Ascending aorta (tissue), 2 donors: ENCODE data around the gene FAM98A. TPM values are rescaled to one million over a fixed set of nuclear protein-coding genes. Genes with fewer than 3 reads are reported as not detected.
A peak's percentile ranks its signal among the peaks of the same experiment; 100 is the strongest.

ENCODE experiments used
- DNase-seq, 2 donors: peaks; one replicate each; pipeline ENCODE4 v3.0.0-alpha.2; 2019; ENCODE audit warnings: low spot score in 2 of 2
- H3K27ac ChIP-seq, 2 donors: fragments of 200-600 bp; sonication (generic); one replicate each; pipeline ENCODE4 v1.5.1; 2016 to 2017; ENCODE audit warnings: mild to moderate bottlenecking in 1 of 2
- H3K27me3 ChIP-seq: fragments of 200-600 bp; sonication (generic); one replicate; pipeline ENCODE4 v1.5.1; 2017
- H3K36me3 ChIP-seq, 2 donors: fragments of 200-600 bp; sonication (generic); one replicate each; pipeline ENCODE4 v1.5.1; 2016
- H3K4me1 ChIP-seq, 2 donors: fragments of 200-600 bp; sonication (generic); one replicate each; pipeline ENCODE4 v1.5.1; 2016 to 2017; ENCODE audit warnings: mild to moderate bottlenecking in 1 of 2
- H3K4me3 ChIP-seq, 2 donors: fragments of 200-600 bp; sonication (generic); one replicate each; pipeline ENCODE4 v1.5.1; 2016 to 2017; ENCODE audit warnings: mild to moderate bottlenecking in 1 of 2
- H3K9me3 ChIP-seq, 2 donors: fragments of 200-600 bp; sonication (generic); one replicate each; pipeline ENCODE4 v1.5.1; 2016
- CTCF ChIP-seq, 3 experiments: fragments of 200-600 bp in 2 of 3; fragments of 450-650 bp in 1 of 3; sonication (generic) in 2 of 3; IDR thresholded peaks; one replicate each; pipeline ENCODE4 v1.5.1; 2016 to 2019; ENCODE audit warnings: antibody characterized with exemption in 3 of 3, mild to moderate bottlenecking in 1 of 3, moderate library complexity in 1 of 3
- intact Hi-C: fragments of 100-400 bp; cut with DNase I; formaldehyde crosslinking; loops from one replicate; pipeline ENCODE4 v1.15.1; 2023
- total RNA-seq: library from RNA; depleted of rRNA; stranded (reverse); fragments of >200 nt; gene quantifications from one replicate; pipeline ENCODE4 v1.1.0, GENCODE V29; 2016

Gene FAM98A
- total RNA-seq, 1 donor from 2014 or later, result 34.8 TPM

GRCh38 chr2:33586766-33587165 lies 12.3 kb downstream of the FAM98A start:
- no peak for TF ChIP-seq CTCF (IDR thresholded peaks at IDR 0.05)
- no peak overlapping the region for H3K27ac ChIP-seq

GRCh38 chr2:33583194-33583938 lies 15.7 kb downstream of the FAM98A start:
- Histone ChIP-seq H3K36me3 (peaks cover 29 to 38% of the 10 kb centered on the region in 2 donors), H3K4me3 (no peak overlapping the region), H3K27ac (no peak overlapping the region), H3K27me3 (no peaks in the 10 kb centered on the region), H3K9me3 (no peaks in the 10 kb centered on the region), H3K4me1 (no peaks in the 10 kb centered on the region)
- TF ChIP-seq CTCF (IDR thresholded peaks at IDR 0.05), result peak; percentile 71 to 83 (median 76)
- DNase-seq, result no peak
- intact Hi-C loops, result loop anchor here (2.0 to 10.0 kb wide), 6 partner anchors 109 to 1029 kb away; partner anchors contain the start of gene LTBP1

More at GRCh38 chr2:33586766-33587165, 12.3 kb downstream of the FAM98A start:
- Histone ChIP-seq H3K27me3 (no peaks in the 10 kb centered on the region), H3K36me3 (peaks cover 29 to 43% of the 10 kb centered on the region in 2 donors), H3K4me3 (no peak overlapping the region), H3K9me3 (no peaks in the 10 kb centered on the region), H3K4me1 (peaks cover 0 to 10% of the 10 kb centered on the region in 2 donors)
- intact Hi-C loops, result loop anchor here (10.0 kb wide), 3 partner anchors 212 to 1032 kb away; partner anchors contain the start of gene LTBP1
- DNase-seq, result no peak

GRCh38 chr2:33581872-33582271 lies 17.2 kb downstream of the FAM98A start:
- Histone ChIP-seq H3K27me3 (no peaks in the 10 kb centered on the region), H3K36me3 (peaks cover 26 to 31% of the 10 kb centered on the region in 2 donors), H3K9me3 (no peaks in the 10 kb centered on the region), H3K27ac (no peak overlapping the region), H3K4me3 (no peak overlapping the region), H3K4me1 (no peaks in the 10 kb centered on the region)
- intact Hi-C loops, result loop anchor here (2.0 to 10.0 kb wide), 6 partner anchors 107 to 1027 kb away; partner anchors contain the start of gene LTBP1
- no peak for TF ChIP-seq CTCF (IDR thresholded peaks at IDR 0.05)
- DNase-seq, result no peak

GRCh38 chr2:33579227-33579626 lies 19.9 kb downstream of the FAM98A start:
- Histone ChIP-seq H3K27me3 (no peaks in the 10 kb centered on the region), H3K36me3 (peaks cover 5 to 6% of the 10 kb centered on the region in 2 donors), H3K27ac (no peak overlapping the region), H3K4me3 (no peak overlapping the region), H3K9me3 (no peaks in the 10 kb centered on the region), H3K4me1 (no peaks in the 10 kb centered on the region)
- DNase-seq, result no peak
- TF ChIP-seq CTCF (IDR thresholded peaks at IDR 0.05), result no peak
- intact Hi-C loops, result no loop called here

GRCh38 chr2:33577668-33578067 lies 21.4 kb downstream of the FAM98A start:
- no peaks in the 10 kb centered on the region for H3K4me1 ChIP-seq
- H3K36me3 ChIP-seq, result no peaks in the 10 kb centered on the region
- no peak overlapping the region for H3K4me3 ChIP-seq
- no peaks in the 10 kb centered on the region for H3K27me3 ChIP-seq
- H3K9me3 ChIP-seq, result no peaks in the 10 kb centered on the region
- intact Hi-C loops, result no loop called here
- DNase-seq, result no peak
- TF ChIP-seq CTCF (IDR thresholded peaks at IDR 0.05), result no peak
- H3K27ac ChIP-seq, result no peak overlapping the region
